GM12873 (cell line): ENCODE results near the gene INPP1.

Source experiments
- CTCF ChIP-seq: IDR thresholded peaks from 2 replicates; pipeline ENCODE4 v1.5.1; 2012; ENCODE audit warnings: low read depth, mild to moderate bottlenecking, moderate library complexity, low read length, control low read depth; ENCODE audit not compliant: insufficient read depth; ENCODE audit errors: missing control alignments

INPP1 gene

GRCh38 chr2:190350371-190350770 lies 7.0 kb downstream of the INPP1 start:
- no peak for TF ChIP-seq CTCF

- TF ChIP-seq CTCF = no peak
Measured at GRCh38 chr2:190351955-190352354, 8.6 kb downstream of the INPP1 start.

GRCh38 chr2:190352668-190353536 lies 9.5 kb downstream of the INPP1 start:
- no peak for TF ChIP-seq CTCF

- no peak for TF ChIP-seq CTCF
Measured at GRCh38 chr2:190353537-190353899, 10.1 kb downstream of the INPP1 start.

GRCh38 chr2:190354003-190354690 lies 10.8 kb downstream of the INPP1 start:
- TF ChIP-seq CTCF = no peak

GRCh38 chr2:190355968-190356644 lies 12.7 kb downstream of the INPP1 start:
- no peak for TF ChIP-seq CTCF

GRCh38 chr2:190357600-190357999 lies 14.2 kb downstream of the INPP1 start:
- no peak for TF ChIP-seq CTCF
